ENCODE data around the gene TTYH3. TPM values are rescaled to one million over a fixed set of nuclear protein-coding genes. Genes with fewer than 3 reads are reported as not detected.

Gene TTYH3
- total RNA-seq, 1 donor from 2014 or later = 33.9 TPM

DNA sequence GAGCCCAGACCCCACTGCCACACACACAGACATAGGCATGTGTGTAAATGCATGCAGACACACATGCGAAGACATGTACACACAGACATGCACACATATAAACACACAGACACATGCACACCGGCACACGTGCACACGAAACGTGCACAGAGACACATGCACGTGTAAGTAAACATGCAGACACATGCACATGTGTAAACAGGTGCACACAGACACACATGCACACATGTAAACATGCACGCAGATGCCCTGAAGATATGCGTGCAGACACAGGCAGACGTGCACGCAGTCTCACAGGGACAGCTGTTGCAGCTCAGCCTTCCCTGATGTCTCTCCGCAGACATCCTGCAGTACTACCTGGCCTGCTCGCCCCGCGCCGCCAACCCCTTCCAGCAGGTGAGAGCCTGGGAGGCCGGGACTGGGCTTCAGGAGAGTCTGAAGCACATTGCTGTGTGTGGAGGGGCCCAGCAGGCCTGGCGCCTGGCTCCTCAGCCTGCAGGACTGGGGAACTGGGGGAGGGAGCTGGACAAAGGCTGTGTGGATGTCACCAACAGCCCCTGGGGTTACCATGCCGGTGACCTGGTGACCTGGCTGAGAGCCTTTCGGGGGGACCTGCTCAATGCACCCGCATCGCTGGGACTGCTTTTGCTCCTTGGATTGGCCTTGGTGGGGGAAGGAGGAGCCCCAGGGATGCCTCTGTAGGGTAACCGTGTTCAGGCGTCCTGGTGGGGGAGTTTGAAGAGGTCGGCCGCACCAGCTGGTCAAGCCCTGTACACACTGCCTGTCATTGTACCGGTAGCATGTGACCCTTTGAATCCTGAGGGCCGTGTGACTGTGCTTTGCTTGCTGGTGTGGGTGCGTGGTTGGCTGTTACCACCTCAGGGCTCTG is 20.3 kb downstream of the TTYH3 start:
- Histone ChIP-seq H3K4me3 (no peak overlapping the region), H3K36me3 (peaks cover 0 to 31% of the 10 kb centered on the region in 2 donors), H3K4me1 (no peaks in the 10 kb centered on the region), H3K9me3 (no peaks in the 10 kb centered on the region), H3K27me3 (no peaks in the 10 kb centered on the region), H3K27ac (no peak overlapping the region)
- intact Hi-C loops (cut with DNase I) = no loop called here
- TF ChIP-seq POLR2A (IDR thresholded peaks at IDR 0.05) (no peak), POLR2AphosphoS5 (IDR thresholded peaks at IDR 0.05; ENCODE audit: insufficient read depth in 1 of 2, low read depth in 1 of 2) (no peak), CTCF (IDR thresholded peaks at IDR 0.05) (no peak)
- no peak for DNase-seq (ENCODE audit: extremely low spot score in 2 of 2)

- intact Hi-C loops (cut with DNase I) = no loop called here
- H3K36me3 ChIP-seq = peaks cover 0 to 28% of the 10 kb centered on the region in 2 donors
- H3K9me3 ChIP-seq = no peaks in the 10 kb centered on the region
- TF ChIP-seq POLR2A (IDR thresholded peaks at IDR 0.05) = no peak
- no peak for TF ChIP-seq POLR2AphosphoS5 (IDR thresholded peaks at IDR 0.05; ENCODE audit: insufficient read depth in 1 of 2, low read depth in 1 of 2)
- TF ChIP-seq CTCF (IDR thresholded peaks at IDR 0.05) = no peak
- DNase-seq (ENCODE audit: extremely low spot score in 2 of 2) = no peak
- no peaks in the 10 kb centered on the region for H3K4me1 ChIP-seq
- H3K4me3 ChIP-seq = no peak overlapping the region
- H3K27me3 ChIP-seq = no peaks in the 10 kb centered on the region
- H3K27ac ChIP-seq = no peak overlapping the region
Observed at GRCh38 chr7:2652736-2653060, 20.9 kb downstream of the TTYH3 start.

DNA sequence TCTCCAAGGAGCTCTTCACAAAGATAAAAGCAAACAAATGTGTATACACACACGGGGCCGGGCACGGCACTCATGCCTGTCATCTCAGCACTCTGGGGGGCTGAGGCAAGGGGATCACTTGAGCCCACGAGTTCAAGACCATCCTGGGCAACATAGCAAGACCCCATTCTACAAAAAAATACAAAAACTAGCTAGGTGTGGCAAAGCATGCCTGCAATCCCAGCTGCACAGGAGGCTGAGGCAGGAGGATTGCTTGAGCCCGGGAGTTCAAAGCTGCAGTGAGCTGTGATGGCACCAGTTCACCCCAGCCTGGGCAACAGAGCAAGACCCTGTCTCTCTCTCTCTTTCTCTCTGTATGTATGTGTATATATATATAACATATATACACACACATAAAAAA is 22.3 kb downstream of the TTYH3 start:
- H3K36me3 ChIP-seq = peaks cover 0 to 28% of the 10 kb centered on the region in 2 donors
- no peak for TF ChIP-seq POLR2AphosphoS5 (IDR thresholded peaks at IDR 0.05; ENCODE audit: insufficient read depth in 1 of 2, low read depth in 1 of 2)
- TF ChIP-seq CTCF (IDR thresholded peaks at IDR 0.05) = no peak
- no peak for TF ChIP-seq POLR2A (IDR thresholded peaks at IDR 0.05)

GRCh38 chr7:2655870-2656614 is 24.3 kb downstream of the TTYH3 start:
- DNase-seq (ENCODE audit: extremely low spot score in 2 of 2) = no peak
- Histone ChIP-seq H3K4me3 (no peak overlapping the region), H3K36me3 (peaks cover 0 to 17% of the 10 kb centered on the region in 2 donors), H3K27ac (no peak overlapping the region), H3K27me3 (no peaks in the 10 kb centered on the region), H3K9me3 (no peaks in the 10 kb centered on the region), H3K4me1 (no peaks in the 10 kb centered on the region)
- intact Hi-C loops (cut with DNase I) = no loop called here
- TF ChIP-seq POLR2A (IDR thresholded peaks at IDR 0.05) = no peak
- TF ChIP-seq CTCF (IDR thresholded peaks at IDR 0.05) = no peak
- TF ChIP-seq POLR2AphosphoS5 (IDR thresholded peaks at IDR 0.05; ENCODE audit: insufficient read depth in 1 of 2, low read depth in 1 of 2) = no peak

More for the DNA sequence above, 22.3 kb downstream of the TTYH3 start:
- Histone ChIP-seq H3K4me3 (no peak overlapping the region), H3K27me3 (no peaks in the 10 kb centered on the region), H3K9me3 (no peaks in the 10 kb centered on the region), H3K4me1 (no peaks in the 10 kb centered on the region), H3K27ac (no peak overlapping the region)
- no peak for DNase-seq (ENCODE audit: extremely low spot score in 2 of 2)
- intact Hi-C loops (cut with DNase I) = no loop called here

Measured in vagina (tissue), 2 donors.